PC-3 (cell line): ENCODE measurements around the gene PSMB7. TPM values are rescaled to one million over a fixed set of nuclear protein-coding genes. Genes with fewer than 3 reads are reported as not detected.

Source experiments
- ATAC-seq: fragments of 200-7000 bp; cut with Tn5 transposase; 2 replicates; pipeline ENCODE4 v1.9.1; 2020; ENCODE audit warnings: mild to moderate bottlenecking, moderate library complexity
- BruUV-seq: library from RNA; stranded (reverse); fragments of 400-500 nt; replicated peaks from 2 replicates; lab custom pipeline; 2021; lab: Mats Ljungman, UMichigan
- CTCF ChIA-PET: fragments of 300-600 bp; sonication (Branson Sonifier 250); formaldehyde crosslinking; loops from one replicate; lab custom pipeline; 2022; ENCODE audit warnings: antibody characterized with exemption; lab: Charles Lee
- POLR2A ChIA-PET: fragments of 300-600 bp; sonication (Branson Sonifier 250); formaldehyde crosslinking; loops from one replicate; lab custom pipeline; 2022; ENCODE audit warnings: antibody characterized with exemption; ENCODE audit not compliant: unreplicated experiment; lab: Charles Lee
- DNase-seq: peaks from one replicate; pipeline ENCODE4 v3.0.0-alpha.2; 2015
- H2AFZ ChIP-seq: fragments of 300-600 bp; sonication (generic); 2 replicates; pipeline ENCODE4 v1.6.0; 2016; ENCODE audit warnings: antibody characterized with exemption, low read length
- H3F3A ChIP-seq: fragments of 300-600 bp; sonication (generic); one replicate; pipeline ENCODE4 v1.6.0; 2017; ENCODE audit warnings: antibody characterized with exemption, low read length, control low read depth, mild to moderate bottlenecking; ENCODE audit not compliant: unreplicated experiment
- H3K27ac ChIP-seq: fragments of 300-600 bp; sonication (generic); 2 replicates; pipeline ENCODE4 v1.5.1; 2016; ENCODE audit warnings: mild to moderate bottlenecking, low read length
- H3K27me3 ChIP-seq: fragments of 300-600 bp; sonication (generic); 2 replicates; pipeline ENCODE4 v1.6.1; 2016; ENCODE audit warnings: low read length, mixed read lengths
- H3K36me3 ChIP-seq: fragments of 300-600 bp; sonication (generic); 2 replicates; pipeline ENCODE4 v1.6.1; 2016; ENCODE audit warnings: low read depth, mixed run types, low read length, mixed read lengths
- H3K4me1 ChIP-seq: fragments of 300-600 bp; sonication (generic); 2 replicates; pipeline ENCODE4 v1.5.1; 2016; ENCODE audit warnings: low read length; ENCODE audit not compliant: insufficient read depth
- H3K4me2 ChIP-seq: fragments of 300-600 bp; sonication (generic); 2 replicates; pipeline ENCODE4 v1.6.0; 2016; ENCODE audit warnings: low read length
- H3K4me3 ChIP-seq: fragments of 300-600 bp; sonication (generic); 2 replicates; pipeline ENCODE4 v1.5.1; 2016; ENCODE audit warnings: mild to moderate bottlenecking, low read length, mixed read lengths
- H3K79me2 ChIP-seq: fragments of 300-600 bp; sonication (generic); 2 replicates; pipeline ENCODE4 v1.6.1; 2017; ENCODE audit warnings: low read length, mixed read lengths
- H3K9ac ChIP-seq: fragments of 300-600 bp; sonication (generic); 2 replicates; pipeline ENCODE4 v1.6.0; 2016; ENCODE audit warnings: mild to moderate bottlenecking, low read length
- H3K9me2 ChIP-seq: fragments of 300-600 bp; sonication (generic); replicated peaks from 2 replicates; pipeline ENCODE4 v1.6.1; 2016; ENCODE audit warnings: mixed run types, low read length, mixed read lengths
- H3K9me3 ChIP-seq: fragments of 300-600 bp; sonication (generic); 2 replicates; pipeline ENCODE4 v1.6.1; 2016; ENCODE audit warnings: low read length, mixed read lengths
- H4K20me1 ChIP-seq: fragments of 300-600 bp; sonication (generic); 2 replicates; pipeline ENCODE4 v1.6.1; 2016; ENCODE audit warnings: low read length, mixed read lengths
- EZH2 ChIP-seq: fragments of 300-600 bp; sonication (generic); IDR thresholded peaks from one replicate; pipeline ENCODE4 v1.6.1; 2017; ENCODE audit warnings: antibody characterized with exemption, mild to moderate bottlenecking, low read length; ENCODE audit not compliant: unreplicated experiment
- EZH2phosphoT487 ChIP-seq: fragments of 300-600 bp; sonication (generic); IDR thresholded peaks from 2 replicates; pipeline ENCODE4 v1.6.1; 2018; ENCODE audit warnings: mild to moderate bottlenecking, antibody characterized with exemption, low read length, borderline replicate concordance
- intact Hi-C: fragments of 100-400 bp; cut with micrococcal nuclease; formaldehyde crosslinking; loops from 2 replicates; pipeline ENCODE4 v1.9.0; 2023
- total RNA-seq: library from RNA; depleted of rRNA; stranded (reverse); fragments of >200 nt; gene quantifications from 2 replicates; pipeline ENCODE4 v1.2.3, GENCODE V29; 2014
- TF ChIP-seq, protein P1 (sequence below): fragments of 300-600 bp; sonication (generic); conservative IDR thresholded peaks from 2 replicates; pipeline ENCODE4 v1.5.1; 2017; ENCODE audit warnings: antibody characterized with exemption, low read depth, mild to moderate bottlenecking, low read length

Gene PSMB7
- total RNA-seq, 1 experiment from 2014 or later: 372 TPM

GRCh38 chr9:124340219-124341069 is 74.8 kb downstream of the PSMB7 start:
- TF ChIP-seq, protein P1, sequence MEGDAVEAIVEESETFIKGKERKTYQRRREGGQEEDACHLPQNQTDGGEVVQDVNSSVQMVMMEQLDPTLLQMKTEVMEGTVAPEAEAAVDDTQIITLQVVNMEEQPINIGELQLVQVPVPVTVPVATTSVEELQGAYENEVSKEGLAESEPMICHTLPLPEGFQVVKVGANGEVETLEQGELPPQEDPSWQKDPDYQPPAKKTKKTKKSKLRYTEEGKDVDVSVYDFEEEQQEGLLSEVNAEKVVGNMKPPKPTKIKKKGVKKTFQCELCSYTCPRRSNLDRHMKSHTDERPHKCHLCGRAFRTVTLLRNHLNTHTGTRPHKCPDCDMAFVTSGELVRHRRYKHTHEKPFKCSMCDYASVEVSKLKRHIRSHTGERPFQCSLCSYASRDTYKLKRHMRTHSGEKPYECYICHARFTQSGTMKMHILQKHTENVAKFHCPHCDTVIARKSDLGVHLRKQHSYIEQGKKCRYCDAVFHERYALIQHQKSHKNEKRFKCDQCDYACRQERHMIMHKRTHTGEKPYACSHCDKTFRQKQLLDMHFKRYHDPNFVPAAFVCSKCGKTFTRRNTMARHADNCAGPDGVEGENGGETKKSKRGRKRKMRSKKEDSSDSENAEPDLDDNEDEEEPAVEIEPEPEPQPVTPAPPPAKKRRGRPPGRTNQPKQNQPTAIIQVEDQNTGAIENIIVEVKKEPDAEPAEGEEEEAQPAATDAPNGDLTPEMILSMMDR: no peak
- TF ChIP-seq EZH2phosphoT487: no peak
- CTCF ChIA-PET: no interaction called here
- DNase-seq (no peak), ATAC-seq (no peak)
- no TSS peak for BruUV-seq
- Histone ChIP-seq H4K20me1 (no peaks in the 10 kb centered on the region), H3K27me3 (no peaks in the 10 kb centered on the region), H3K36me3 (no peaks in the 10 kb centered on the region), H3K9ac (no peak overlapping the region), H2AFZ (no peak overlapping the region), H3K27ac (no peak overlapping the region), H3K4me1 (peaks cover 17% of the 10 kb centered on the region), H3K4me3 (no peak overlapping the region), H3K9me2 (no peaks in the 10 kb centered on the region), H3K79me2 (no peaks in the 10 kb centered on the region), H3F3A (peaks cover 4% of the 10 kb centered on the region), H3K4me2 (no peak overlapping the region), H3K9me3 (no peaks in the 10 kb centered on the region)
- intact Hi-C loops: no loop called here
- POLR2A ChIA-PET: no interaction called here

- ChIA-PET POLR2A (no interaction called here), CTCF (no interaction called here)
- no peak for ATAC-seq
- no peaks in the 10 kb centered on the region for H3K79me2 ChIP-seq
- intact Hi-C loops: no loop called here
- BruUV-seq: no TSS peak
- H3K9me2 ChIP-seq: no peaks in the 10 kb centered on the region
- H3K27ac ChIP-seq: no peak overlapping the region
- H3K9me3 ChIP-seq: no peaks in the 10 kb centered on the region
- peaks cover 4% of the 10 kb centered on the region for H3F3A ChIP-seq
- no peaks in the 10 kb centered on the region for H4K20me1 ChIP-seq
- DNase-seq: no peak
- no peaks in the 10 kb centered on the region for H3K36me3 ChIP-seq
- H3K4me1 ChIP-seq: peaks cover 17% of the 10 kb centered on the region
- TF ChIP-seq, protein P1: no peak
- TF ChIP-seq EZH2 (no peak), EZH2phosphoT487 (no peak)
- no peaks in the 10 kb centered on the region for H3K27me3 ChIP-seq
- no peak overlapping the region for H3K4me3 ChIP-seq
- H3K4me2 ChIP-seq: no peak overlapping the region
- H3K9ac ChIP-seq: no peak overlapping the region
- no peak overlapping the region for H2AFZ ChIP-seq
These were observed 75.6 kb downstream of the PSMB7 start for GRCh38 chr9:124339603-124340146.

GRCh38 chr9:124337562-124337961 is 77.7 kb downstream of the PSMB7 start:
- Histone ChIP-seq H2AFZ (no peak overlapping the region), H3K36me3 (no peaks in the 10 kb centered on the region), H3K79me2 (no peaks in the 10 kb centered on the region), H4K20me1 (no peaks in the 10 kb centered on the region), H3K9ac (no peak overlapping the region), H3K9me3 (no peaks in the 10 kb centered on the region), H3K4me3 (no peak overlapping the region), H3K27ac (no peak overlapping the region), H3K9me2 (no peaks in the 10 kb centered on the region), H3F3A (peaks cover 3% of the 10 kb centered on the region), H3K4me2 (no peak overlapping the region), H3K27me3 (no peaks in the 10 kb centered on the region), H3K4me1 (peaks cover 7% of the 10 kb centered on the region)
- CTCF ChIA-PET: no interaction called here
- intact Hi-C loops: no loop called here
- TF ChIP-seq EZH2 (no peak), EZH2phosphoT487 (no peak)
- TF ChIP-seq, protein P1: no peak
- no peak for DNase-seq
- no peak for ATAC-seq
- POLR2A ChIA-PET: no interaction called here
- BruUV-seq: no TSS peak
